DMS153 (cell line): Measurements from ENCODE around the gene LIMA1.
"Not testable (repeated sequence)": the region's sequence is repeated elsewhere in the genome, so short reads cannot be mapped to it uniquely, and the experiment has no call there.

Experiments
- DNase-seq: peaks from one replicate; lab custom pipeline; 2025; lab: John Stamatoyannopoulos, UW

The LIMA1 gene

GRCh38 chr12:50247665-50248064, 35.7 kb downstream of the LIMA1 start:
- DNase-seq = not testable (repeated sequence)

- DNase-seq = no peak
These were observed 36.3 kb downstream of the LIMA1 start for GRCh38 chr12:50246873-50247612.

DNA sequence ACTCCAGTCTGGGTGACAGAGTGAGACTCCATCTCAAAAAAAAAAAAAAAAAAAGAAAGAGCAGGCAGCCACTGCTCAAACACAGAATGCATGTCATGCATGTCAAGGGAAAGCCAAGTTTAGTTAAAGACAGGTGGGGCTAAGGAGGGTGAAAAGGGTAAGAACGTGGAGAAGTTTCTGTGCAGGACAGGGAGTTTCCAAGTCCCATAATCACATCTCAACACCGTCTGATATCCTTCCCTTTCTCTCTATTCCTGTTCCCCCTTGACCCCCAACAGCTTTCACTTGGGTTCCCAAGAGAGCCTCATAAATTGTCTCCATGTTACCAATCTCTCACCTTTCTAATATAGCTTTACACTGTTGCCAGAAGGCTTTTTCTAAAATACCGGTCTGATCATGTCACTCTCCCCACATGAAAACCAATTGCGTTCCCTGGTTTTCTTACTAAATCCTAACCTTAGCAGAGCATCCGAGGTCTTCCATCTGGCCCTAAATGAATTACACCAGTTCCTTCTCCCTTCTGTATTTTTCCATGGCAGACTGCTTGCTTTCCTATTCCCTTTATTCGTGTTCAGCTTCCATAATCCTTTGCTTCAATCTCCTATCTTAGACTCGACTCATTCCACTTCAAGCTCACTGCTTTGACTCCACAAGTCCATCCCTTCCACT, 37.0 kb downstream of the LIMA1 start:
- no peak for DNase-seq

- DNase-seq = no peak
These were observed 39.8 kb downstream of the LIMA1 start for GRCh38 chr12:50243507-50243906.

DNA sequence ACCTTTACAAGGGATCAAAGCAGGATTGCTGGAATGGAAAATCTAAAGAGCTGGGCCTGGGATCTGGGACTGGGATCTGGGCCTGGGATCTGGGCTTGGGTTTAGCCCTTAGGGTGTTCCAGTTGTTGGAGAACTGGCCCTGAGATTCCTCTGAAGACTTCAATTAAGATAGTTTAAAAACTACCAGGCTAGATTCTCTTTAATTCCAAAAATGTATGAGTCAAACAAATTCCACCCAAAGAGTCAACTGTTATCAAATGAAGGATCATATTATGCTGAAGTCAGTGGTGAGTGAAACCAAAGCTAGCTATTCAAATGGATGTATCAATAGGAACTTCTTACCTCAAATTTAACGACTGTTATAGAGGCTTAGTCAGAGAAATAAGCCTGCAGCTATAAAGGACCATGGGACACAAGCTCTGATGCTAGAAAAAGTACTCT, 40.5 kb downstream of the LIMA1 start:
- DNase-seq = no peak

GRCh38 chr12:50241178-50241577, 42.1 kb downstream of the LIMA1 start:
- peak; percentile 63 for DNase-seq

DNA sequence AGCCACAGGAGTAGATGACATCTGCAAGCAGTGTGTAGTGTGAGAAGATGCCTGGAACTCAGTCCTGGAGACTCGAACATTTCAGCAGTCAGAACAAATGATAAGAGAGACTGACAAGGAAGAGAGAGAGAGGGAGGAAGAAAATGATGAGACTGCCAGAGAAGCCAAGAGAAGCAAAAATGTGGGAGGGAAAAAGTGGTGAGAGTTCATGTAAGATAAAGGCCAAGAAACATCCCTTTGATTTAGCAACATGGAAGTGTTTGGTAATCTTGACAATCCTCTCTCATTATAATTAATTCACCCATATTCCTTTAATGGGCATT, 42.6 kb downstream of the LIMA1 start:
- DNase-seq = no peak

- DNase-seq = no peak
These were observed 43.1 kb downstream of the LIMA1 start for GRCh38 chr12:50240096-50240791.

DNA sequence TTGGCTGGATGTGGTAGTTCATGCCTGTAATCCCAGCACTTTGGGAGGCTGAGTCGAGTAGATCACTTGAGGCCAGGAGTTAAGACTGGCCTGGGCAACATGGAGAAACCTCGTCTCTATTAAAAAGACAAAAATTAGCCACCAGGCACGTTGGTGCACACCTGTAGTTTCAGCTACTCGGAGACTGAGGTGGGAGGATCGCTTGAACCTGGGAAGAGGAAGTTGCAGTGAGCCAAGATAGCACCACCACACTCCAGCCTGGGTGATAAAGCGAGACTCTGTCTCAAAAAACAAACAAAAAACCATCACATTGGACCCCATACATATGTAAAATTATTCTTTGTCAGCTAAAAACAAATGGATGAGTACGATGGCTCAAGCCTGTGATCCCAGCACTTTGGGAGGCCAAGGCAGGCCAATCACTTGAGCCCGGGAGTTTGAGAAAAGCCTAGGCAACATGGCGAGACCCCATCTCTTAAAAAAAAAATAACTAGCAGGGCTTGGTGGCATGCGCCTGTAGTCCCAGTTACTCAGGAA, 43.9 kb downstream of the LIMA1 start:
- no peak for DNase-seq

- DNase-seq = no peak
These were observed 49.0 kb downstream of the LIMA1 start for GRCh38 chr12:50234347-50234746.

- DNase-seq = no peak
These were observed 50.5 kb downstream of the LIMA1 start for GRCh38 chr12:50232771-50233209.

DNA sequence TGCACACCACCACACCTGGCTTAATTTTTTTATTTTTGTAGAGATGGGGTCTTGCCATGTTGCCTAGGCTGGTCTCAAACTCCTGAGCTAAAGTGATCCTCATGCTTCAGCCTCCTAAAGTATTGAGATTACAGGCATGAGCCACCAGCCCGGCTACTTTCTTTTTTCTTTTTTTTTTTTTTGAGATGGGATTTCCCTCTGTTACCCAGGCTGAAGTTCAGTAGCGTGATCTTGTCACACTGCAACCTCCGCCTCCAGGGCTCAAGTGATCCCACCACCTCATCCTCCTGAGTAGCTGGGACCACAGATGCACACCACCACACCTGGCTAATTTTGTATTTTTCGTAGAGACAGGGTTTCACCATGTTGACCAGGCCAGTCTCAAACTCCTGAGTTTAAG, 51.1 kb downstream of the LIMA1 start:
- no peak for DNase-seq

- DNase-seq = no peak
These were observed 52.0 kb downstream of the LIMA1 start for GRCh38 chr12:50231346-50231745.

GRCh38 chr12:50230217-50230616, 53.1 kb downstream of the LIMA1 start:
- no peak for DNase-seq

GRCh38 chr12:50224026-50224692, 59.2 kb downstream of the LIMA1 start:
- peak; percentile 85 for DNase-seq

DNA sequence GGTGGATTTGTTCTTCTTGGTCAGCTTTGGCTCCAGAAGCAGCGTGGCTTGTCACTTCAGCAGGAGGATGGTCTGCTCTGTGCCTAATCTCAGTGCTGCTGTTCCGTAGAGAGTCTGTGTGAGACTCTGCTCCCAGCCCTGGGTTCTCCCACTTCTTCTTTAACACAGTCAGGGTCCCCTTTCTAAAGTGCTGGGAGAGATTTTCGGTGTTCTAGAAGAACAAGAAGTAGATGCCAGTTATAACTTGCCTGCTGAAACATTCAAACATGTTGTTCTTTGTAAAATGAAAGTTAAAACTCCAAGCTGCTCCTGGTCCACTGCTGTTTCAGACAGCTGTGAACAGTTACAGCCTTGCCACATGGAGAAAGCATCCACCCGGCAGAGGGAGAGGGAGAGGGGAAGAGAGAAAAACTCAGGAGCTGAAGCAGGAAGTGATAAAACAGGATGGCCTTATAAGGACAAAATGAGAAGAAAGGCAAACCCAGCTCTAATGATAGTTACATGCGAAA, 61.0 kb downstream of the LIMA1 start:
- peak; percentile 62 for DNase-seq

GRCh38 chr12:50221228-50222008, 61.9 kb downstream of the LIMA1 start:
- peak; percentile 65 for DNase-seq

- no peak for DNase-seq
These were observed 62.8 kb downstream of the LIMA1 start for GRCh38 chr12:50220363-50220995.

DNA sequence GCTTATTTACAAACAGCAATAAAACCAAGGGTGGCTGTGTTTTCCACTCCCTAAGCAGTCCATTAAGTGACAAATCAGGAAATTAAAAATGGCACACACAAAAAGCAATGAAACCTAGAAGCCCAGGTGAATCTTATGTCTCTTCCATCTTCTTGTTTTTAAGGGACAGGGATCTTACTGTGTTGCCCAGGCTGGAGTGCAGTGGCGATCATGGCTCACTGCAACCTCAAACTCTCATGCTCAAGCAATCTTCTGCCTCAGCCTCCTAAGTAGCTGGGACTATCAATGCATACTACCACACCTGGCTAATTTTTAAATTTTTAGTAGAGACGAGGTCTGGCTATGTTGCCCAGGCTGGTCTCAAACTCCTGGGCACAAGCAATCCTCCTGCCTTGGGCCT, 63.8 kb downstream of the LIMA1 start:
- no peak for DNase-seq

DNA sequence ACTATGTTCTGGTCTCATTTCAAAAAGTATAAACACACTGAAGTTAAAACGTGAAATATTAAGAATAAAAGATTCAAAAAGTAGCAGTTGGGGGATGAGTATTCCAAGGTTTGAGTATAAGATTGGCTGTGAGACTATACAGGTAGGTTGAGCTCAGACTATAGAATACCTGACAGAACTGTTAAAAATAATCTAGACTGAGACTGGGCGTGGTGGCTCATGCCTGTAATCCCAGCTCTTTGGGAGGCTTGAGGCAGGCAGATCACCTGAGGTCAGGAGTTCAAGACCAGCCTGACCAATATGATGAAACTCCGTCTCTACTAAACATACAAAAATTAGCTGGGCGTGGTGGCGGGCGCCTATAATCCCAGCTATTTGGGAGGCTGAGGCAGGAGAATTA, 64.3 kb downstream of the LIMA1 start:
- not testable (repeated sequence) for DNase-seq

GRCh38 chr12:50218386-50218785, 64.9 kb downstream of the LIMA1 start:
- DNase-seq = no peak
